IPS-NIHi7 (cell line): ENCODE data around the gene MBP.
"Not testable (repeated sequence)": the region's sequence is repeated elsewhere in the genome, so short reads cannot be mapped to it uniquely, and the experiment has no call there.

Experiments
- DNase-seq: peaks from one replicate; pipeline ENCODE4 v3.0.0; 2012; ENCODE audit warnings: mixed read lengths; ENCODE audit errors: extremely low spot score

The MBP gene

GRCh38 chr18:77022556-77022955, 110.0 kb downstream of the MBP start:
- no peak for DNase-seq

- no peak for DNase-seq
Measured at GRCh38 chr18:77022116-77022515, 110.5 kb downstream of the MBP start.

- not testable (repeated sequence) for DNase-seq
Measured at GRCh38 chr18:77021478-77021877, 111.1 kb downstream of the MBP start.

- no peak for DNase-seq
Measured at GRCh38 chr18:77021075-77021474, 111.5 kb downstream of the MBP start.

GRCh38 chr18:77020561-77020960, 112.0 kb downstream of the MBP start:
- no peak for DNase-seq

GRCh38 chr18:77019641-77020040, 112.9 kb downstream of the MBP start:
- DNase-seq: no peak

- DNase-seq: not testable (repeated sequence)
Measured at GRCh38 chr18:77018650-77019049, 113.9 kb downstream of the MBP start.

GRCh38 chr18:77017355-77017754, 115.2 kb downstream of the MBP start:
- DNase-seq: no peak

GRCh38 chr18:77016936-77017335, 115.6 kb downstream of the MBP start:
- DNase-seq: no peak

- no peak for DNase-seq
Measured at GRCh38 chr18:77015771-77016710, 116.5 kb downstream of the MBP start.

GRCh38 chr18:77015169-77015568, 117.4 kb downstream of the MBP start:
- DNase-seq: no peak

GRCh38 chr18:77014538-77014937, 118.0 kb downstream of the MBP start:
- no peak for DNase-seq

- DNase-seq: no peak
Measured at GRCh38 chr18:77013811-77014521, 118.6 kb downstream of the MBP start.

- DNase-seq: no peak
Measured at GRCh38 chr18:77012806-77013541, 119.6 kb downstream of the MBP start.

GRCh38 chr18:77012120-77012519, 120.5 kb downstream of the MBP start:
- DNase-seq: no peak

GRCh38 chr18:77009675-77010074, 122.9 kb downstream of the MBP start:
- no peak for DNase-seq

GRCh38 chr18:77008576-77009315, 123.8 kb downstream of the MBP start:
- DNase-seq: no peak

GRCh38 chr18:77008006-77008405, 124.6 kb downstream of the MBP start:
- no peak for DNase-seq

GRCh38 chr18:77007251-77007650, 125.3 kb downstream of the MBP start:
- no peak for DNase-seq

GRCh38 chr18:77006305-77007175, 126.0 kb downstream of the MBP start:
- no peak for DNase-seq
